Neural cell (in vitro differentiated cells): Measurements from ENCODE around the gene CRYGN. TPM values are rescaled to one million over a fixed set of nuclear protein-coding genes. Genes with fewer than 3 reads are reported as not detected.

Source experiments
- H2AFZ ChIP-seq: fragments of 200-600, 300-800 bp; sonication (generic), shearing (Covaris generic); 2 replicates; pipeline ENCODE4 v1.6.0; 2014; ENCODE audit warnings: low read depth, mild to moderate bottlenecking, antibody characterized with exemption, low read length, moderate library complexity
- H3F3A ChIP-seq: fragments of 200-600 bp; shearing (Covaris generic); 2 replicates; pipeline ENCODE4 v1.6.1; 2016; ENCODE audit warnings: mild to moderate bottlenecking, moderate library complexity, mixed read lengths, antibody characterized with exemption, low read length; ENCODE audit not compliant: insufficient read depth, poor library complexity, severe bottlenecking
- H3K27ac ChIP-seq: fragments of 200-600, 300-800 bp; sonication (generic), shearing (Covaris generic); 2 replicates; pipeline ENCODE4 v1.5.1; 2014; ENCODE audit warnings: mild to moderate bottlenecking, low read length, moderate library complexity
- H3K27me3 ChIP-seq: fragments of 300-800, 200-600 bp; sonication (generic), shearing (Covaris generic); 2 replicates; pipeline ENCODE4 v1.6.0; 2014; ENCODE audit warnings: mild to moderate bottlenecking, low read depth, low read length, moderate library complexity; ENCODE audit not compliant: insufficient read depth
- H3K36me3 ChIP-seq: fragments of 300-800, 200-600 bp; sonication (generic), shearing (Covaris generic); 2 replicates; pipeline ENCODE4 v1.5.1; 2014; ENCODE audit warnings: mild to moderate bottlenecking, antibody characterized with exemption, low read length, moderate library complexity; ENCODE audit not compliant: insufficient read depth
- H3K4me2 ChIP-seq: fragments of 300-800, 200-600 bp; sonication (generic), shearing (Covaris generic); 2 replicates; pipeline ENCODE4 v1.6.0; 2014; ENCODE audit warnings: mild to moderate bottlenecking, low read length
- H3K4me3 ChIP-seq: fragments of 300-800, 200-600 bp; sonication (generic), shearing (Covaris generic); 2 replicates; pipeline ENCODE4 v1.5.1; 2014; ENCODE audit warnings: mild to moderate bottlenecking, low read length, moderate library complexity
- H3K79me2 ChIP-seq: fragments of 200-600 bp; shearing (Covaris generic); replicated peaks from 2 replicates; pipeline ENCODE4 v1.6.0; 2014; ENCODE audit warnings: mild to moderate bottlenecking, low read length, moderate library complexity; ENCODE audit not compliant: insufficient read depth
- H3K9ac ChIP-seq: fragments of 300-800, 200-600 bp; sonication (generic), shearing (Covaris generic); 2 replicates; pipeline ENCODE4 v1.6.1; 2016; ENCODE audit warnings: mild to moderate bottlenecking, low read length, mixed read lengths
- H3K9me2 ChIP-seq: fragments of 200-600 bp; shearing (Covaris generic); 2 replicates; pipeline ENCODE4 v1.6.1; 2016; ENCODE audit warnings: mild to moderate bottlenecking, low read length, mixed read lengths; ENCODE audit not compliant: insufficient read depth
- H3K9me3 ChIP-seq: fragments of 200-600, 300-800 bp; sonication (generic), shearing (Covaris generic); 2 replicates; pipeline ENCODE4 v1.6.1; 2016; ENCODE audit warnings: mild to moderate bottlenecking, mixed run types, low read length, moderate library complexity, mixed read lengths
- H4K20me1 ChIP-seq: fragments of 200-600 bp; shearing (Covaris generic); 2 replicates; pipeline ENCODE4 v1.6.1; 2016; ENCODE audit warnings: mild to moderate bottlenecking, mixed run types; ENCODE audit not compliant: insufficient read depth
- CTCF ChIP-seq: fragments of 450-650 bp; IDR thresholded peaks from 2 replicates; pipeline ENCODE4 v1.5.1; 2014; ENCODE audit warnings: antibody characterized with exemption, mild to moderate bottlenecking, moderate library complexity; ENCODE audit not compliant: poor library complexity, severe bottlenecking
- EP300 ChIP-seq: fragments of 450-650 bp; conservative IDR thresholded peaks from 2 replicates; pipeline ENCODE4 v1.6.1; 2014; ENCODE audit warnings: antibody characterized with exemption, mild to moderate bottlenecking, moderate library complexity; ENCODE audit not compliant: poor library complexity, severe bottlenecking
- EZH2 ChIP-seq: fragments of 200-600, 300-800 bp; shearing (Covaris generic), sonication (generic); IDR thresholded peaks from 2 replicates; pipeline ENCODE4 v1.6.1; 2014; ENCODE audit warnings: antibody characterized with exemption, low read length, borderline replicate concordance, mild to moderate bottlenecking; ENCODE audit not compliant: insufficient read depth, poor library complexity, severe bottlenecking
- MXI1 ChIP-seq: fragments of 450-650 bp; conservative IDR thresholded peaks from 2 replicates; pipeline ENCODE4 v1.6.1; 2014; ENCODE audit warnings: antibody characterized with exemption, mild to moderate bottlenecking; ENCODE audit not compliant: poor library complexity, severe bottlenecking
- POLR2AphosphoS5 ChIP-seq: IDR thresholded peaks from 2 replicates; pipeline ENCODE4 v1.6.1; 2012
- RAD21 ChIP-seq: fragments of 450-650 bp; conservative IDR thresholded peaks from 2 replicates; pipeline ENCODE4 v1.6.1; 2014; ENCODE audit warnings: antibody characterized with exemption, mild to moderate bottlenecking, moderate library complexity
- REST ChIP-seq: IDR thresholded peaks from 2 replicates; pipeline ENCODE4 v1.6.1; 2012; ENCODE audit warnings: borderline replicate concordance
- SMC3 ChIP-seq: fragments of 450-650 bp; conservative IDR thresholded peaks from 2 replicates; pipeline ENCODE4 v1.6.1; 2014; ENCODE audit warnings: antibody characterized with exemption, mild to moderate bottlenecking, moderate library complexity; ENCODE audit not compliant: poor library complexity
- TAF1 ChIP-seq: IDR thresholded peaks from 2 replicates; pipeline ENCODE4 v1.6.1; 2012; ENCODE audit warnings: low read depth
- polyA plus RNA-seq: library from polyadenylated mRNA; depleted of rRNA; stranded (reverse); fragments of >200 nt; gene quantifications from 2 replicates; pipeline ENCODE4 v1.2.3, GENCODE V29; 2014

Gene CRYGN
- polyA plus RNA-seq, 1 donor from 2014 or later, result not detected

GRCh38 chr7:151455690-151456089 lies 15.7 kb upstream of the CRYGN start:
- Histone ChIP-seq H3K4me3 (no peak overlapping the region), H2AFZ (no peak overlapping the region), H3K36me3 (no peaks in the 10 kb centered on the region), H3K27ac (no peak overlapping the region), H3K27me3 (no peaks in the 10 kb centered on the region), H3K9me3 (no peaks in the 10 kb centered on the region), H3K79me2 (no peaks in the 10 kb centered on the region), H3K9ac (no peak overlapping the region), H3K4me2 (no peak overlapping the region), H4K20me1 (no peaks in the 10 kb centered on the region), H3K9me2 (no peaks in the 10 kb centered on the region), H3F3A (no peaks in the 10 kb centered on the region)
- TF ChIP-seq POLR2AphosphoS5 (no peak), REST (no peak), RAD21 (no peak), CTCF (no peak), SMC3 (no peak), TAF1 (no peak), EP300 (no peak), MXI1 (no peak)

GRCh38 chr7:151454932-151455530 lies 15.1 kb upstream of the CRYGN start:
- H3K27me3 ChIP-seq, result no peaks in the 10 kb centered on the region
- H3K9ac ChIP-seq, result no peak overlapping the region
- H2AFZ ChIP-seq, result no peak overlapping the region
- H3K9me2 ChIP-seq, result no peaks in the 10 kb centered on the region
- H3K4me3 ChIP-seq, result no peak overlapping the region
- H3K79me2 ChIP-seq, result no peaks in the 10 kb centered on the region
- no peaks in the 10 kb centered on the region for H3F3A ChIP-seq
- no peaks in the 10 kb centered on the region for H3K36me3 ChIP-seq
- H4K20me1 ChIP-seq, result no peaks in the 10 kb centered on the region
- no peak overlapping the region for H3K4me2 ChIP-seq
- H3K9me3 ChIP-seq, result no peaks in the 10 kb centered on the region
- TF ChIP-seq CTCF, result no peak
- no peak for TF ChIP-seq REST
- TF ChIP-seq EZH2, result no peak
- H3K27ac ChIP-seq, result no peak overlapping the region
